Measurements from ENCODE around the gene PLD1.

DNA sequence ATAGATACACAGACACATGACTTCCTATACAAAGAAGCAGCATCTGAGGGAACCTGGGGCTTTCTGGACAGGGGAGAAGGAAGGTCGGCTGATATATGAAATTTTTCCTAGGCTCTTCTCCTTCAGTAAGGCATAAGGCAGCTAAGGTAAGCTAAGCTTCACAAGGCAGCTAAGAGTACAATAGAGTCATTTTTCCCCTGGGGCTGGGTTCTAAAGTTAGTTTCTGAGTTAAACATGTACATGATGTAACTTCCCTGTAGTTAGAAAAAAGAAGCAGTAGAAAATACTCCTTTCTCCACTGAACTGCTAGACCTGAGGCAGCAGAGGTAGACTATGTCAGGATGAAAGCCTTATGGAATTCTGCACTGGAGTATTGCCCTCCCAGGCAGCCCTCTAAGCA lies 109.6 kb downstream of the PLD1 start:
- TF ChIP-seq POLR2A (IDR thresholded peaks at IDR 0.05) (no peak), CTCF (IDR thresholded peaks at IDR 0.05) (no peak)

Data from esophagus squamous epithelium (tissue), 4 donors.